Renal cortex interstitium (tissue), 11 donors: ENCODE results near the gene GCAT. TPM values are rescaled to one million over a fixed set of nuclear protein-coding genes. Genes with fewer than 3 reads are reported as not detected.

Experiments used
- DNase-seq, 11 donors: peaks; one replicate each; pipeline ENCODE4 v3.0.0-alpha.2; 2013; ENCODE audit warnings: low read depth in 9 of 11, low spot score in 4 of 11; ENCODE audit errors: extremely low read depth in 1 of 11
- polyA plus RNA-seq, 3 donors: library from polyadenylated mRNA; unstranded; fragments of 120-200 nt; gene quantifications; one replicate each; pipeline ENCODE4 v1.2.1, GENCODE V29; 2013; ENCODE audit not compliant: insufficient read length in 3 of 3

Gene GCAT
- polyA plus RNA-seq, 3 donors, result 10.4 to 17.9 (median 16.6) TPM

- DNase-seq, result no peak
These were observed 3.9 kb upstream of the GCAT start for GRCh38 chr22:37803639-37804351.

DNA sequence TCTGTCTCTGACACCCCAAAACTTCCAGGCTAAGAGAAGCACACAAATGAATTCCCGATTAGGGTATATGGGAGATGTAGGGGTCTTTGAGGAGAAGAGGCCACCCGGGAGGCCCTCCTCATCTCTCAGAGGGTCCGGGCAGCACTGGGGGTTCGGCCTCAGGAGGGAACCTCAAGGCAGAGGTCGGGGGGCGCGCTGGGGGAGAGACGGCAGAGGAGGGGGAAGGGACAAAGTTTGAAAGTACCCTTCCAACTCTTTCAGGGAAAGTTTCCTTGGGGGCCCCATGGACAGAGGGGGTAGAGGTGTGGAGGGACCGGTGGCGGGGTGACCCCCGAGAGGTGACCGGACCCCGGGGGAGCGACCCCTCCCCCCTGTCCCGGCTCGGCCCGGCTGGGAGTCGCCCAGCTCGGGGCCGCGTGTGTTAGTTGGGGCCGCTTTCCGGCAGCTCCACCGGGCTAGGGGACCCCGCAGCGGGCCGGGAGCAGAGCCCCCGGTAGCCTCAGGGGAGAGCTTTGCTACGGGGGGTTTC lies 3.3 kb upstream of the GCAT start:
- no peak for DNase-seq

DNA sequence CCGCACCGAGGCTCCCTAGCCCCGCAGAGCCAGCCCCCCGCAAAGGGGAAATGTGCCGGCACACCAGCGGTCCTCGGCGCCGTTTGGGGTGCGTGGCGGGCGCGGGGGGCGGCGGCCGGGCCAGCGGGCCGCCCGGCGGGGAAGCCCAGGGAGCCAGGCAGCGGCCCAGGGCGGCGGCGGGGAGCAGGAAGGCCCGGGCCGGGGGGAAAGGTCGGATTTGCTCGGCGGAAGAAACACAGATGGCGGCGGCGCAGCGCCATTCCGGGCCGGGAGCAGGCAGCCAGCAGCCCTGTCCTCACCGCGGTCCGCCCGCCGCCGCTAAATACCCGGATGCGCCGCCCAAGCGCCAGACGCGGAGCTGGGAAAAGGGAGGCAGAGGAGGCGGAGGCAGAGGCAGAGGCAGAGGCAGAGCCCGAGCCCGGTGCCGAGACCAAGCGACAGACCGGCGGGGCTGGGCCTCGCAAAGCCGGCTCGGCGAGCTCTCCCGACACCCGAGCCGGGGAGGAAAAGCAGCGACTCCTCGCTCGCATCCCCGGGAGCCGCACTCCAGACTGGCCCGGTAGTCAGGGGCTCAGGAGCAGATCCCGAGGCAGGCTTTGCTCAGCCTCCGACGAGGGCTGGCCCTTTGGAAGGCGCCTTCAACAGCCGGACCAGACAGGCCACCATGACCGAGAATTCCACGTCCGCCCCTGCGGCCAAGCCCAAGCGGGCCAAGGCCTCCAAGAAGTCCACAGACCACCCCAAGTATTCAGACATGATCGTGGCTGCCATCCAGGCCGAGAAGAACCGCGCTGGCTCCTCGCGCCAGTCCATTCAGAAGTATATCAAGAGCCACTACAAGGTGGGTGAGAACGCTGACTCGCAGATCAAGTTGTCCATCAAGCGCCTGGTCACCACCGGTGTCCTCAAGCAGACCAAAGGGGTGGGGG lies 2.6 kb upstream of the GCAT start:
- peak in 5 of 11 donors; percentile 70 to 86 (median 84) for DNase-seq

GRCh38 chr22:37805810-37806277 lies 1.9 kb upstream of the GCAT start:
- DNase-seq, result no peak

GRCh38 chr22:37806409-37807333 lies 1.1 kb upstream of the GCAT start:
- DNase-seq, result no peak

DNA sequence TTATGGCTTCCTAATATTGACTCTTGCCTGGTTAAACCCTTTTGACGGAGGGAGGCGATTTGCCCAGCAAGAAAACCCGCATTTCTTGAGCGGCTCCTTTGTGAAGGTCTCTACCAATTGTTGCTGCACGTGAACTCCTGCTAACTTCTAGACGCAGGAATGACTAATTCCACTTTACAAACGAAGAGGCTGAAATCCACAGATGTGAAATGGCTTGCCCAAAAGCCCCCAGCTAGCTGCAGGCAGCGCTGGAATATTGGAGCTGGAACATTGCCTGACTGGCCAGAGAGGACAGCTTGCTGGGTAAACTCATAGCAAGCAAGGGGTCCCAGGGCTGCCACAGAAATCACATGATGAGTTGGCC lies 542 bp downstream of the GCAT start:
- no peak for DNase-seq

DNA sequence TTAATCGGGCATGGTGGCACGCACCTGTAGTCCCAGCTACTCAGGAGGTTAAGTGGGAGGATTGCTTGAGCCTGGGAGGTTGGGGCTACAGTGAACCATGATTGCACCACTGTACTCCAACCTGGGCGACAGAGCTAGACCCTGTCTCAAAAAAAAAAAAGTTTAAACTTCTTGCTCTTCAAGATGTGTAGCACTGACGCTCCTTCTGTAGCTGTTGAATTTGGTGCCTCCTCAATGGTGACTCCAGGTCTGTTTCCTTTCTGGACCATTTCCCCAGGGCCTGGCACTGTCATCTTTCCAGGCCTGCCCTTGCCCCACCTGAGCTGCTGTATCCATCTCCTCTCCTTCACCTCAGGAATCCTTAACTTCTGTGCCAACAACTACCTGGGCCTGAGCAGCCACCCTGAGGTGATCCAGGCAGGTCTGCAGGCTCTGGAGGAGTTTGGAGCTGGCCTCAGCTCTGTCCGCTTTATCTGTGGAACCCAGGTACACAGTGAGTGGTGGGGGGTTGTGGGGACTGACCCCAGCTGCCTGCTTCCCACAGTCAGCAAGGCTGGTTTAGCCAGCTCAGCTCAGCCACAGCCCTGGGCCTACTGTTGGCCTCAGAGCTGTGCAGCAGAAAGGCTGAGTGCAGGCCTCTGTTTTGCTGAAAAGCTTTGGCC lies 2.1 kb downstream of the GCAT start:
- DNase-seq, result no peak

GRCh38 chr22:37811867-37812266 lies 4.1 kb downstream of the GCAT start:
- no peak for DNase-seq

DNA sequence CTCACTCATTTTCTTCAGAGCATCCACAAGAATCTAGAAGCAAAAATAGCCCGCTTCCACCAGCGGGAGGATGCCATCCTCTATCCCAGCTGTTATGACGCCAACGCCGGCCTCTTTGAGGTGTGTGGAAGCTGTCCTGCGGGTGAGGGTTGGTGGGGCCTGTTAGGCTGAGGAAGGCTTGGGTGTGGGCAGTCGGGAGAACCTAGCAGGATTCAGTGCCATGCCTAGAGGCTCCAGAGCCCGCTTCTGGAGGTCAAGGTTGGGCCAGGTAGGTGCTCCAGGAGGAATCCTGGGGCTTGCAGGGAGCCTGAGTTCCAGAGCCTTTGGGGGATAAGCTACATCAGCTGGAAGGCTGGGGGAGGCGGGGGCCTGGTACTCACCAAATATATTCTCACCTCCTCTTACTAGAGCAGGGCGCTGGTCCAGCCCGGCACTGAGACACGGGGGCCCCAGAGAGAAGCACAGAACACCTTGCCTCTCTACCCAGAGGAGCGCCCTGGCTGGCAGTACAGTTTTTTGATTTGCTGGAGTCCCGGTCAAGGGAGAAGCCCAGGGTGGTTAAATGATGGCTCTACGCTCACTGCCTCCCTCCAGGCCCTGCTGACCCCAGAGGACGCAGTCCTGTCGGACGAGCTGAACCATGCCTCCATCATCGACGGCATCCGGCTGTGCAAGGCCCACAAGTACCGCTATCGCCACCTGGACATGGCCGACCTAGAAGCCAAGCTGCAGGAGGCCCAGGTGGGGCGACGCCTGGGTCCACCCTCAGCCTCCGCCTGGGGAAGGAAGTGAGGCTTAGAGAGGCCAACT lies 5.3 kb downstream of the GCAT start:
- no peak for DNase-seq

GRCh38 chr22:37815593-37815992 lies 7.9 kb downstream of the GCAT start:
- no peak for DNase-seq

GRCh38 chr22:37816543-37817180 lies 8.9 kb downstream of the GCAT start:
- DNase-seq, result no peak

DNA sequence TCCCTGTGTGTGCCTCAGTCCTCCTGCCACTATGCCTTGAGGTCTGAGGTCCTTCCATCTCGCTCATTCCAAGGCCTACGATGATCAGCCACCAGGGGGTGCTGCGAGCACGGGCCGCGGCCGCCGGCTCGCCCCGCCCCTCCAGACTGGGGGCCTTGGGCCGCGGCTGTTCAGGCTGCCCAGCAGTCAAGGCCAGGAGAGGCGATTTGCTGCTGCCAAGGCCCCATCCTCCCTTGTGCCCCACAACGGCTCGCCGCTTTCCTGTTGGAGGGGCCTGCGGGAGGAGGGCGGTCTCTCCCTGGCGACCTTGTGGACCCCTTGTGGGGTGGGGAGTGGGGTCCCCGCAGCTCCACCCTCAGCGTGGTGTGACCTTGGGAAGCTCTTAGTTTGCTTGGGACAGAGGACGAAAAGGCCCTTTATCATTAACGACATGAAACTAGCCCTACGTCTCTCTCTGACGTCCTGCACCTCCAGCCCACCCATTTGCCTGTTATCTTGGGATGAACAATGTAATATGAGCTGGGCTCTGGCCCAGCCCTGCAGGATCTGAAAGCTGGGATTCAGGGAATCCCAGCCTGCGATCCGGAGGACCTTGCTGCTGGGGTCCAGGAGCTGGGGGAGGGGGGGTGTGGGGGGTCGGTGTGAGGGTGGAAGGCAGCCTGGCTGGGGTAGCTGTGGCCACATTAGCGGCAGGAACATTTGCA lies 10.1 kb downstream of the GCAT start:
- peak in 2 of 11 donors; percentile 78 for DNase-seq

DNA sequence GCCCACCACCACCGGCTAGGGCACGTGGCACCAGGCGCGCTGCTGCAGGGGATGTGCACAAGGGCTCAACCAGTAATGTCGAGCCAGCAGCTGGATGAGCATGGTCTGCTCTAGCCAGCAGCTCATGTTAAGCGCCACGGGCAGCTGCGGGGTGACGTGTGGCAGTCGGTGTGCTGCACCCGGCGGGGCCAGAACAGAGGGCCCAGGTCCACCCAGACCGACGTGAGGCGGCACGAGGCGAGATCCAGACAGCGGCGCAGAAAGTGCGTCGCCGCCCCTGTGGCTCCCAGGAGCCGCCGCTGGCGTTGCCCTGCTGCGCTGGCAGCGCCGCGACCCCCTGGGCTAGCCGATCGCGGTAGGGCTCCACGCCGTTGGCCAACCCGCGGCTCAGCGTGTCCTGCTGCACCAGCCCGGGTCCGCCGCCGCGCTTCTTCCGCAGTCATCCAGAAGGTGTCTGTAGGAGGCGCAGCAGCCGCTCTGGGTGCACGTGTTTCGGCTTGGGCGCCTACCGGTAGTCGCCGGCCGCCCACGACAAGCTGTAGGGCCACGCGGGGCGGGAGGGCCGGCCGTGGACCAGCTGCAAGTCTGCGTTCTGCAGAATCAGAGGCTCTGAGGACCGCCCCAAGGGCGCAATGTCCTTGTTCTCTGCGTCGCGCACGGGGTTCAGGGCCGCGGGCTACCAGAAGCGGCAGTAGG lies 10.8 kb downstream of the GCAT start:
- DNase-seq, result no peak

DNA sequence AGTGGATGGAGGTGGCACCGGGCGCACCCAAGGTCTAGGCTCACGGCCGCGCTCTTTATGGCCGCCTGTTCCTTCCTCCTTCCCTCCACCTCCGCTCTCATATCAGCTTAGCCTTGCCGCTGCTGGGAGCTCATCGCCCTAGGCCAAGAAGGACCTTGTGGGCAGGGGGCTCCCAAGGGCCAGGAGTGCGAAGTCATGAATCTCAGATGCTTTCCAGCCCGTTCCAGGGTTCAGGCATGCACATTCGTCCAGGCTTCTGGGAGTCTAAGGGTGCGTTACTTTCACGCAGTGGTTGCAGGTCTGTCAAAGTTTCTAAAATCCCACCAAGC lies 11.3 kb downstream of the GCAT start:
- DNase-seq, result no peak

DNA sequence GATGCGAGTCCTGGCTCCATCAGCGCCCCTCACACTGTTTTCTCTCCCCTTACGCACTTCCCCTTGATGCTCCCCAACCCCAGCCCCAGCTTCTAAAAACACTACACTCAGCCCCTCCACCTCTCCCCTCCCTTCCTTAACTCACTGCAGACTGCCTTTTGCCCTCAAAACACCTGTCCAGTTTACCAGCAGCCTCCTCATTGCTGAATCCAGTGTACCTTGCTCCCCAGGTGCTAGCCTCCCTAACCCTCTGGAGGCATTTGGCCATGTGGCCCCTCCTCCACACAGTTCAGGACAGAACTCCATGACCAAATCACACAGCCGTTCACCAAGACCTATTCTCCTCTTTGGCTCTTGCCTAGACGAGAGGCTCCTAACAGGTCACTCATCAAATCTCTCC lies 12.6 kb downstream of the GCAT start:
- no peak for DNase-seq
